ENCODE results near the gene RRP1B.

Gene RRP1B

DNA sequence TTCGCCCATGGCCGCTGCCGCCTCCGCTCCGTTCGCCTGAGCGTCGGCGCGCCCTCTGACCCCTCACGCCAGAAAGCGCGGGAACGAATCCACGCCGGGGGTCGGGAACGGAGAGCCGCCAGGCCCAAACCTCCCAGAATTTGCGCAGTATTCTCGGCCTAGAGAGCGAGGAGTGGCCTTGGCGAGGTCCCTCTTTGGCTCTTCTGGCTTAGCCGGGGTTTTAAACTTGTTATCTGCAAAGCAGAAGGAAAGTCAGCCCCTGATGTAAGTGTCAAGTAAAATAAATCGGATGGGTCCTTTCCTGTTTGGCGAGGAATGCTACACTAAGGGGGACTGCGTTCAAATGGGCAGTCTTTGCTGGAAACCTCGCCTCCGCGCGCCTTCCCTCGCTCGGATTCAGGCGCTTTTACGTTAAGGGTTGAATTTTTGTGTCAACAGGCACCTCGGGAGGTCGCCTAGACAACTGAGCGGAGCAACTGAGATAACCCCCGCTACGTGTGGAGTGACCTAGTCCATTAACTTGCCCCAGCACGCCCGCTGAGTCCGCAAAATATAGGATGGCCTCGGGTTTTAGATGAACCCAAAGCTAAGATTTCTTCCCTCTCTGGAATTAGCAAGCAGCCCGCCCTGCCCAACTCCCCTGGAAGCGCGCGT is 1.1 kb upstream of the RRP1B start:
- no peak overlapping the region for H3K4me3 ChIP-seq (ENCODE audit: low read depth, low read length)
- TF ChIP-seq, protein P1, sequence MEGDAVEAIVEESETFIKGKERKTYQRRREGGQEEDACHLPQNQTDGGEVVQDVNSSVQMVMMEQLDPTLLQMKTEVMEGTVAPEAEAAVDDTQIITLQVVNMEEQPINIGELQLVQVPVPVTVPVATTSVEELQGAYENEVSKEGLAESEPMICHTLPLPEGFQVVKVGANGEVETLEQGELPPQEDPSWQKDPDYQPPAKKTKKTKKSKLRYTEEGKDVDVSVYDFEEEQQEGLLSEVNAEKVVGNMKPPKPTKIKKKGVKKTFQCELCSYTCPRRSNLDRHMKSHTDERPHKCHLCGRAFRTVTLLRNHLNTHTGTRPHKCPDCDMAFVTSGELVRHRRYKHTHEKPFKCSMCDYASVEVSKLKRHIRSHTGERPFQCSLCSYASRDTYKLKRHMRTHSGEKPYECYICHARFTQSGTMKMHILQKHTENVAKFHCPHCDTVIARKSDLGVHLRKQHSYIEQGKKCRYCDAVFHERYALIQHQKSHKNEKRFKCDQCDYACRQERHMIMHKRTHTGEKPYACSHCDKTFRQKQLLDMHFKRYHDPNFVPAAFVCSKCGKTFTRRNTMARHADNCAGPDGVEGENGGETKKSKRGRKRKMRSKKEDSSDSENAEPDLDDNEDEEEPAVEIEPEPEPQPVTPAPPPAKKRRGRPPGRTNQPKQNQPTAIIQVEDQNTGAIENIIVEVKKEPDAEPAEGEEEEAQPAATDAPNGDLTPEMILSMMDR (IDR thresholded peaks at IDR 0.05; ENCODE audit: low read depth, low read length): no peak
- in situ Hi-C loops (cut with HindIII; ENCODE audit: low sequenced_read_pairs): no loop called here
- DNase-seq (ENCODE audit: low read depth, low spot score): no peak

DNA sequence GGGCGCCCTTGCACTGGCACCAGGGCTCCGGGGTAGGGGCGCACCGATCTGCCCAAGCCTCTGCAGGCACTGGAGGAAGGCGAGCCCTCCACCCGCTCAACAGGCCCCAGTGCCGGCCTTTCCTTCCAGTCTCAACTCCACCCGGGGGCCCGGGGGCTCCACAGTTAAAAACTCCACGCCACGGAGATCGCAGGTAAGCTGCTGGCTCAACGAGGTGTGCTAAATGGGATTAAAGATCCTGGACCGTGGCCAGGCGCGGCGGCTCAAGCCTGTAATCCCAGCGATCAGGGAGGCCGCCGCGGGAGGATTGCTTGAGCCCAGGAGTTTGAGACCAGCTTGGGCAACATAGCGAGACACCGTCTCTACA is 608 bp upstream of the RRP1B start:
- no peak for DNase-seq (ENCODE audit: low read depth, low spot score)
- TF ChIP-seq, protein P1 (IDR thresholded peaks at IDR 0.05; ENCODE audit: low read depth, low read length): no peak
- H3K4me3 ChIP-seq (ENCODE audit: low read depth, low read length): no peak overlapping the region
- in situ Hi-C loops (cut with HindIII; ENCODE audit: low sequenced_read_pairs): no loop called here

DNA sequence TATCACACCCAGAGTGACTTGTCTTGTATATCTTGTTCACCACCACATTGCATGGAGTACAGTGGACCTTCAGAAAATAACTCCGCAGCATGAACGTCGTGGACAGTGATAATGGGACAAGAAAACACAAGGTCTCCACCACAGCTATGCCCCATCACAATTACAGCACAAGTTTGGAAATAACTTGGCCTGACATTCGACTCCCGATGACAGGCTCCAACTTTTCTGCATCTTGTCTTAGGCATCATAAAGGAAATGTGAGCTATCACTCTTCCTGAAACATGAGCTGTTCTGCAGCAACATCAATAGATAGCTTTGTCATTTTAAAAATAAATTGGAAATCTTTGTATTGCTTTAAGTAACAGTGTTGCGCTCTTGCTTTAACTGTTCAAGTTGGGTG is 2.9 kb downstream of the RRP1B start:
- in situ Hi-C loops (cut with HindIII; ENCODE audit: low sequenced_read_pairs): no loop called here
- TF ChIP-seq, protein P1 (IDR thresholded peaks at IDR 0.05; ENCODE audit: low read depth, low read length): no peak
- no peak for DNase-seq (ENCODE audit: low read depth, low spot score)
- H3K4me3 ChIP-seq (ENCODE audit: low read depth, low read length): no peak overlapping the region

DNA sequence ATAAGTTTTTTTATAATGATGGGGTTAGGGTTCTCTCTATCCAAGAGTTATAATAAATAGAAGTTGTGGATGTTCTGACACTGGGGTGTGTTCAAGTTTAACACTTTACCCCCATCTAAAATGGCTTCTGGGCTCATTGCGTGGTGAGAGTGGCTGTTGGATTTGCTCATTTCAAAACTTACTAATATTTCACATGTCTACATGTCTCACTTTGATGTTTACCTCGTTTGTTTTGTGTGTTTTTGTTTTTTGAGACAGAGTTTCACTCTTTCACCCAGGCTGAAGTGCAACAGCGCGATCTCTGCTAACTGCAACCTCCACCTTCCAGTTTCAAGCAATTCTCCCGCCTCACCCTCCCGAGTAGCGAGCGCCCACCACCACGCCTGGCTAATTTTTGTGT is 3.7 kb downstream of the RRP1B start:
- in situ Hi-C loops (cut with HindIII; ENCODE audit: low sequenced_read_pairs): no loop called here
- TF ChIP-seq, protein P1 (IDR thresholded peaks at IDR 0.05; ENCODE audit: low read depth, low read length): no peak
- H3K4me3 ChIP-seq (ENCODE audit: low read depth, low read length): no peak overlapping the region
- no peak for DNase-seq (ENCODE audit: low read depth, low spot score)

DNA sequence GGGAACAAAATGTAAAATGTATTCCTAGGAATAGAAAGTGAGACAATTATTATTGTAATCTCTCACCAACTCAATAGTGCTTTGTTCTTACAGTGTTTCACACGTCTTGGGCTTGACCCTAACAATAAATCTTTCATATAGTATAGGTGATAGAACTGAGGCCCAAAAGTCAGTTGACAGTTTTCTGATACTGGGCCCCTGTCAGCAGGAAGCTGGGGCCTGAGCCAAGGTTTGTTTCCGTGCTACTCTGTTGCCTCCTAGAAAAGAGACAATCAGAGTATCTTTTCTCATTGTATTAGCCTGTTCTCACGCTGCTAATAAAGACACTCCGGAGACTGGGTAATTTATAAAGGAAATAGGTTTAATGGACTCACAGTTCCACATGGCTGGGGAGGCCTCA is 5.0 kb downstream of the RRP1B start:
- in situ Hi-C loops (cut with HindIII; ENCODE audit: low sequenced_read_pairs): no loop called here
- TF ChIP-seq, protein P1 (IDR thresholded peaks at IDR 0.05; ENCODE audit: low read depth, low read length): no peak
- H3K4me3 ChIP-seq (ENCODE audit: low read depth, low read length): no peak overlapping the region
- DNase-seq (ENCODE audit: low read depth, low spot score): no peak

DNA sequence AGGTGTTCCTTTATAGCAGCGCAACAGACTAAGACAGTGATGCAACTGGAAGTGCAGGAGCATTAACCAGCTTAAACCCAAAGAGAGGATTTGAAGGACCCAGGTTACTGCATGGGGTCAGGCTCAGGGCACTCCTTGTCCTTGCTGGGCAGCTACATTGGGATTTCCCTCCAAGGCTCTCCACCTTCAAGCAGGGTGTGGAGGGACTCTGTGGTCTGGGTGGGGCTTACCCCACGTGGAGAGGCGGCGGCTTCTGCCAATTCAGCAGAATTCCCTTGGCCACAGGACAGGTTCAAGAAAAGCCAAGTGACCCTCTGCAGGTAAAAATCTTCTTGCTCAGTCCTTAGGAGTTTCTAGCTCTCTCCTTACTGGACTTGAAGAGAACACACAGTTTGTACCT is 6.5 kb downstream of the RRP1B start:
- no peak for DNase-seq (ENCODE audit: low read depth, low spot score)
- no peak overlapping the region for H3K4me3 ChIP-seq (ENCODE audit: low read depth, low read length)
- TF ChIP-seq, protein P1 (IDR thresholded peaks at IDR 0.05; ENCODE audit: low read depth, low read length): no peak
- in situ Hi-C loops (cut with HindIII; ENCODE audit: low sequenced_read_pairs): no loop called here
